BJ (cell line): Measurements from ENCODE around the gene CEP41. TPM values are rescaled to one million over a fixed set of nuclear protein-coding genes. Genes with fewer than 3 reads are reported as not detected.

Experiments
- CTCF ChIA-PET: fragments of 350-600 bp; formaldehyde crosslinking; extraction: SDS; loops from one replicate; lab custom pipeline; 2021; ENCODE audit warnings: antibody characterized with exemption, inconsistent platforms; lab: Yijun Ruan, JAX
- POLR2A ChIA-PET: fragments of 300-600 bp; sonication (Branson Sonifier 250); formaldehyde crosslinking; extraction: SDS; loops from one replicate; lab custom pipeline; 2021; ENCODE audit warnings: antibody characterized with exemption; lab: Charles Lee
- DNase-seq: peaks from one replicate; pipeline ENCODE4 v3.0.0-alpha.2; 2011; ENCODE audit warnings: low read depth
- H3K27me3 ChIP-seq: 2 replicates; pipeline ENCODE4 v1.6.0; 2011; ENCODE audit warnings: low read length; ENCODE audit not compliant: control insufficient read depth, insufficient read depth
- H3K36me3 ChIP-seq: 2 replicates; pipeline ENCODE4 v1.5.1; 2011; ENCODE audit warnings: low read length; ENCODE audit not compliant: control insufficient read depth, insufficient read depth
- H3K4me3 ChIP-seq: 2 replicates; pipeline ENCODE4 v1.5.1; 2011; ENCODE audit warnings: low read depth, mild to moderate bottlenecking, control low read depth, low read length
- CTCF ChIP-seq: IDR thresholded peaks from 2 replicates; pipeline ENCODE4 v1.5.1; 2011; ENCODE audit warnings: low read depth, mild to moderate bottlenecking, control low read depth, inconsistent platforms, low read length, moderate library complexity; ENCODE audit not compliant: insufficient read depth
- polyA plus RNA-seq: library from polyadenylated mRNA; depleted of rRNA; stranded (reverse); fragments of >200 nt; gene quantifications from 2 replicates; pipeline ENCODE4 v1.2.3, GENCODE V29; 2011

The CEP41 gene
- polyA plus RNA-seq, 1 experiment, result 24.5 TPM

GRCh38 chr7:130363026-130363847 lies 77.6 kb downstream of the CEP41 start:
- TF ChIP-seq CTCF, result no peak
- POLR2A ChIA-PET, result no interaction called here
- Histone ChIP-seq H3K27me3 (no peaks in the 10 kb centered on the region), H3K36me3 (no peaks in the 10 kb centered on the region), H3K4me3 (no peak overlapping the region)
- DNase-seq, result peak; percentile 93
- CTCF ChIA-PET, result interaction anchor here (0.6 to 1.0 kb wide), 2 partner anchors 71 to 102 kb away, joined by 3 read pairs; partner anchors contain the start of gene CPA4

GRCh38 chr7:130362251-130362816 lies 78.5 kb downstream of the CEP41 start:
- TF ChIP-seq CTCF, result no peak
- H3K27me3 ChIP-seq, result no peaks in the 10 kb centered on the region
- H3K36me3 ChIP-seq, result no peaks in the 10 kb centered on the region
- no peak for DNase-seq
- ChIA-PET CTCF (interaction anchor here (0.6 kb wide), 2 partner anchors 101 to 110 kb away, joined by 3 read pairs; no protein-coding TSS in a partner anchor), POLR2A (no interaction called here)
- H3K4me3 ChIP-seq, result no peak overlapping the region

GRCh38 chr7:130361681-130362080 lies 79.1 kb downstream of the CEP41 start:
- CTCF ChIA-PET, result interaction anchor here (0.6 kb wide), 1 partner anchor 110 kb away, joined by 3 read pairs; no protein-coding TSS in a partner anchor
- H3K27me3 ChIP-seq, result no peaks in the 10 kb centered on the region
- no peak overlapping the region for H3K4me3 ChIP-seq
- no peak for TF ChIP-seq CTCF
- no peak for DNase-seq
- H3K36me3 ChIP-seq, result no peaks in the 10 kb centered on the region
- POLR2A ChIA-PET, result no interaction called here

GRCh38 chr7:130360518-130360917 lies 80.3 kb downstream of the CEP41 start:
- no peaks in the 10 kb centered on the region for H3K27me3 ChIP-seq
- POLR2A ChIA-PET, result no interaction called here
- DNase-seq, result no peak
- no peak overlapping the region for H3K4me3 ChIP-seq
- CTCF ChIA-PET, result no interaction called here
- no peaks in the 10 kb centered on the region for H3K36me3 ChIP-seq
- TF ChIP-seq CTCF, result no peak

GRCh38 chr7:130359276-130359857 lies 81.4 kb downstream of the CEP41 start:
- Histone ChIP-seq H3K4me3 (no peak overlapping the region), H3K27me3 (no peaks in the 10 kb centered on the region), H3K36me3 (no peaks in the 10 kb centered on the region)
- DNase-seq, result no peak
- POLR2A ChIA-PET, result no interaction called here
- TF ChIP-seq CTCF, result no peak
- CTCF ChIA-PET, result no interaction called here
